Osteocyte (in vitro differentiated cells): ENCODE data around the gene RIN3. TPM values are rescaled to one million over a fixed set of nuclear protein-coding genes. Genes with fewer than 3 reads are reported as not detected.
A peak's percentile ranks its signal among the peaks of the same experiment; 100 is the strongest.

ENCODE experiments used
- DNase-seq: peaks from one replicate; pipeline ENCODE4 v3.0.0; 2021; ENCODE audit warnings: mixed read lengths; ENCODE audit not compliant: unreplicated experiment; ENCODE audit errors: extremely low spot score
- H3K27ac Mint-ChIP-seq: one replicate; pipeline ENCODE4 v1.8.0; 2021; ENCODE audit warnings: mild to moderate bottlenecking, mixed read lengths; ENCODE audit not compliant: unreplicated experiment
- H3K27me3 Mint-ChIP-seq: one replicate; pipeline ENCODE4 v1.8.0; 2021; ENCODE audit warnings: mixed read lengths; ENCODE audit not compliant: unreplicated experiment
- H3K36me3 Mint-ChIP-seq: one replicate; pipeline ENCODE4 v1.8.0; 2021; ENCODE audit warnings: mixed read lengths; ENCODE audit not compliant: unreplicated experiment
- H3K4me1 Mint-ChIP-seq: one replicate; pipeline ENCODE4 v1.8.0; 2021; ENCODE audit warnings: mixed read lengths; ENCODE audit not compliant: unreplicated experiment
- H3K4me3 Mint-ChIP-seq: one replicate; pipeline ENCODE4 v1.8.0; 2021; ENCODE audit warnings: mild to moderate bottlenecking, moderate library complexity, mixed read lengths; ENCODE audit not compliant: unreplicated experiment
- H3K9me3 Mint-ChIP-seq: one replicate; pipeline ENCODE4 v1.8.0; 2021; ENCODE audit warnings: mixed read lengths; ENCODE audit not compliant: unreplicated experiment
- total RNA-seq: library from RNA; stranded (reverse); gene quantifications from 2 replicates; pipeline ENCODE4 v1.2.1, GENCODE V29; 2021
- TF ChIP-seq, protein P1 (sequence below): fragments of 200-600 bp; sonication (generic); IDR thresholded peaks from 2 replicates; pipeline ENCODE4 v1.5.0; 2021; ENCODE audit warnings: antibody characterized with exemption, mild to moderate bottlenecking, moderate library complexity

Gene RIN3
- total RNA-seq, 1 donor from 2014 or later = 26.7 TPM

DNA sequence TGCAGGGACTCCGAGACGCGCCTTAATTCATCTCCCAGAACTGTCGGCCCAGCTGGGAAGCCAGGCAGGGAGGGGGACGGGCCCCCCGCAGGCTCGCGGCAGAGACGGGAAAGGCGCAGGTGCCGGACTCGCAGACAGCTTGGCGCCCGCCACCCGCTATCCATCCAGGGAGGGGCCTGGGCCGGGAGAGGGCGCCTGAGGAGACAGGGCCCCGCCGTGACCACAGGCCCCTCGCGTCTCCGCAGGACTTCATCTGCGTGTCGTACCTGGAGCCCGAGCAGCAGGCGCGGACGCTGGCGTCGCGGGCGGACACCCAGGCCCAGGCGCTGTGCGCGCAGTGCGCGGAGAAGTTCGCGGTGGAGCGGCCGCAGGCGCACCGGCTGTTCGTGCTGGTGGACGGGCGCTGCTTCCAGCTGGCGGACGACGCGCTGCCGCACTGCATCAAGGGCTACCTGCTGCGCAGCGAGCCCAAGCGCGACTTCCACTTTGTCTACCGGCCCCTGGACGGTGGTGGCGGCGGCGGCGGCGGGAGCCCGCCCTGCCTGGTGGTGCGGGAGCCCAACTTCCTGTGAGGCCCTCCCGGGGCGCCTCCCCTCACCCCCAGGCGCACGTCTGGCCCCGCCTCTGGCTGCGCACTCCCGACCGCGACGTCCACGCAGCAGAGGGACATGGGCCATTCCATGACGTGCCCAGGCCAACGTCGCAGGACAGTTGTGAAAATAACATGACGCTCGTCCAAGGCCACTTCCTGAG lies 174.3 kb downstream of the RIN3 start:
- Mint-ChIP-seq H3K27ac (no peak overlapping the region), H3K9me3 (no peaks in the 10 kb centered on the region), H3K27me3 (no peaks in the 10 kb centered on the region), H3K36me3 (peaks cover 6% of the 10 kb centered on the region), H3K4me3 (no peak overlapping the region), H3K4me1 (peaks cover 1% of the 10 kb centered on the region)
- TF ChIP-seq, protein P1, sequence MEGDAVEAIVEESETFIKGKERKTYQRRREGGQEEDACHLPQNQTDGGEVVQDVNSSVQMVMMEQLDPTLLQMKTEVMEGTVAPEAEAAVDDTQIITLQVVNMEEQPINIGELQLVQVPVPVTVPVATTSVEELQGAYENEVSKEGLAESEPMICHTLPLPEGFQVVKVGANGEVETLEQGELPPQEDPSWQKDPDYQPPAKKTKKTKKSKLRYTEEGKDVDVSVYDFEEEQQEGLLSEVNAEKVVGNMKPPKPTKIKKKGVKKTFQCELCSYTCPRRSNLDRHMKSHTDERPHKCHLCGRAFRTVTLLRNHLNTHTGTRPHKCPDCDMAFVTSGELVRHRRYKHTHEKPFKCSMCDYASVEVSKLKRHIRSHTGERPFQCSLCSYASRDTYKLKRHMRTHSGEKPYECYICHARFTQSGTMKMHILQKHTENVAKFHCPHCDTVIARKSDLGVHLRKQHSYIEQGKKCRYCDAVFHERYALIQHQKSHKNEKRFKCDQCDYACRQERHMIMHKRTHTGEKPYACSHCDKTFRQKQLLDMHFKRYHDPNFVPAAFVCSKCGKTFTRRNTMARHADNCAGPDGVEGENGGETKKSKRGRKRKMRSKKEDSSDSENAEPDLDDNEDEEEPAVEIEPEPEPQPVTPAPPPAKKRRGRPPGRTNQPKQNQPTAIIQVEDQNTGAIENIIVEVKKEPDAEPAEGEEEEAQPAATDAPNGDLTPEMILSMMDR = no peak
- no peak for DNase-seq

DNA sequence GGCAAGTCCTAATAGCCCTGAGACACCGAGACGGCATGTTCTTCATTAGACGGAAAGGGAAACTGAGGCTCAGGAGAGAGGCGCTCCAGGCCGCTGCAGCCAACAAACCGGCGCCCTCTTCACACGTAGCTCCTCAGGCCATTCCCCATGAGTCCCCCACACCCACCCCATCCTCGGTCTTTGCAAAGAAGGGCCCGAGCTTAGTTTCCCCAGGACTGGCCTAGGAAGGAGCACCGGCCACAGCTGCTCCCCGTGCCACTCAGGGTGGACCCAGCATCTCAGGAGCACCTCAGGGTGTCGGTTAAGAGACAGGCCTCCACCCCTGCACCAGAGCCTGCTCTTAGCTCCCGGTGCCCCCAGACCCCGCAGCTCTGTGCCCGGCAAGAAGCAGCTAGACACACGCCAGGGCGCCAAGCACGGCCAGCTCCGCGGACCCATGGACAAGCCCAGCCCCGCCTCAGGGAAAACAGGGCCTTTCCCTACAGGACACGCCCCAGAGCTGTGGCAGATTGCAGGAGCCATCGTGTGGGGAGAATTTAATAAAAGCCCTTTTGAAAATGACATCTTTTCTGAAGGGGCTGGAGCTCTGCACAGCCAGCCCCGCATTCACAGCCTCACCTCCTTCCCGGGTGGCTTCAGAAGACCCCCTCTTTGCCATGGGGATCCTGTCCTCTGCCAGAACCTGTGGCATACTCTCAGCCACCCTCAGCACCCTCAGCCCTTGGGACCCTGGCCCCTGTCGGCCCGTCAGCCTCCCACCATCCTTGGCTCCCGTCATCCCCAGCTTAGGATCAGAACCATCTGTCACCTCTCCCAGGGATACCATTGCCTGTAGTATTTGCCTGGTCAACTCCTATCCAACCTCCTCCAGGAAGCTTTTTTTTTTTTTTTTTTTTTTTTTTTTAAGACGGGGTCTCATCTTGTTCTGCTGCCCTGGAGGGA lies 175.1 kb downstream of the RIN3 start:
- Mint-ChIP-seq H3K4me1 (peaks cover 1% of the 10 kb centered on the region), H3K4me3 (no peak overlapping the region), H3K36me3 (peaks cover 3% of the 10 kb centered on the region), H3K9me3 (no peaks in the 10 kb centered on the region), H3K27me3 (no peaks in the 10 kb centered on the region), H3K27ac (no peak overlapping the region)
- DNase-seq = no peak
- TF ChIP-seq, protein P1 = no peak

DNA sequence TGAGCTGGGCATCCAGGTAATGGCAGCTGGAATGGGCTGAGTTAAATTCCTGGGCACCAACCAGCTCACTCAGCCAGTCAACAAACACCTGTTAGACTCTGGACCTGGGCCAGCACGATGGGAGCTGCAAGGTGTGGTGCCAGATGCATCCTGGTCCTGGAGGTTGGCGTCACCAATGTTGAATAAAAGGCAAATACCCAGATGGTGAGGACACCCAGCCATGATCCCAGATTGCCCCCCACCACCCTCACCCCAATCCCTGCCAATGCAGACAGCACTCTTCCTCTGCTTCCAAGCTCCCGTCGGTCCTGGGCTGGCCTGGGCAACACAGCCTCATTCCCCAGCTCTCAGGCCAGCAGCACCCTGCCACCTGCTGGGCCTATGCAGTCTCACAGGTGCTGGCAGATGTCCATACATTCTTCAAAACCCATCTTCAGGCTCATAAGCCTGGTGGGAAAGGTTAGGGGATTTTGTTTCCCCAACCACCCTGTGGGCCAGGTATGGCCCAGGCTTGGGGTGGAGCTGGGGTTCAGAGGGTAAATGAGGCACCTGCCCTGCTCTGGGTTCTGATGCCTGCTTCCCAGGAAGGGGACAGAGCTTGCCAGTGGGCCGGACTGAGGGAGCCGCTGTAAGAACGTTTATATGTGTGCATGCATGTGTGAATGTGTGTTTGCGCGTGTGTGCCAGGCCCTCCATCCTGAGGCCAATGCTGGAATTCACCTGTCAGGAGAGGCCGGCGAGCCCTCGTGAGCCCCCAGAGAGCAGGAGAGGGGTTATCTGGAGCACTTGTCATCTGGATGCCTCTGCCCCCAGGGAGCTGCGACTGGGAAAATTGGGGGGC lies 176.8 kb downstream of the RIN3 start:
- Mint-ChIP-seq H3K9me3 (no peaks in the 10 kb centered on the region), H3K27ac (no peak overlapping the region), H3K36me3 (peaks cover 3% of the 10 kb centered on the region), H3K27me3 (no peaks in the 10 kb centered on the region), H3K4me1 (peaks cover 1% of the 10 kb centered on the region), H3K4me3 (no peak overlapping the region)
- TF ChIP-seq, protein P1 = peak; percentile 43
- DNase-seq = no peak

DNA sequence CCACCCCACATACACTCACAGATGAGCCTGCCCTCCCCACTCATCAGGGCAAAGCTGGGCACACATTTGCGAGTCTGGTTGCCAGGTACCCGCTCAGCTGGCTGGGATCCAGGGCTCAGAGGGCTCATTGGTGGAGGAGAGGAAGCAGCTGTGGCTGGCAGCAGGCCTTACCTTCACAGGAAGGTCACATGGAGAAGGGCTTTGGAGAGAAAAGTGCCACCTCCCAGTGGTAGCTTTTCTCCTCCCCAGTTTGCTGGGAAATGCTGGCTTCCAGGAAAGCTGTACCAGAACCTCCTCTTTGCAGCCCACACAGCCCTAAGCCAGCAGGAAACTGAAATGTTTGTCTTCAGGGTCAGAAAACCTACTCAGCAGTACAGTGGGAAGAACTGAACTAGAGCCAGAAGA lies 179.2 kb downstream of the RIN3 start:
- Mint-ChIP-seq H3K36me3 (no peaks in the 10 kb centered on the region), H3K27me3 (peaks cover 11% of the 10 kb centered on the region), H3K4me3 (no peak overlapping the region), H3K9me3 (no peaks in the 10 kb centered on the region), H3K27ac (no peak overlapping the region), H3K4me1 (no peaks in the 10 kb centered on the region)
- TF ChIP-seq, protein P1 = no peak
- no peak for DNase-seq
